Measurements from ENCODE around the gene ZNF32.
"Not testable (repeated sequence)": the region's sequence is repeated elsewhere in the genome, so short reads cannot be mapped to it uniquely, and the experiment has no call there.

The ZNF32 gene

GRCh38 chr10:43635816-43636215 is 12.9 kb downstream of the ZNF32 start:
- not testable (repeated sequence) for DNase-seq (ENCODE audit: low spot score)

- DNase-seq (ENCODE audit: low spot score), result no peak
Observed at GRCh38 chr10:43628956-43629355, 19.7 kb downstream of the ZNF32 start.

DNA sequence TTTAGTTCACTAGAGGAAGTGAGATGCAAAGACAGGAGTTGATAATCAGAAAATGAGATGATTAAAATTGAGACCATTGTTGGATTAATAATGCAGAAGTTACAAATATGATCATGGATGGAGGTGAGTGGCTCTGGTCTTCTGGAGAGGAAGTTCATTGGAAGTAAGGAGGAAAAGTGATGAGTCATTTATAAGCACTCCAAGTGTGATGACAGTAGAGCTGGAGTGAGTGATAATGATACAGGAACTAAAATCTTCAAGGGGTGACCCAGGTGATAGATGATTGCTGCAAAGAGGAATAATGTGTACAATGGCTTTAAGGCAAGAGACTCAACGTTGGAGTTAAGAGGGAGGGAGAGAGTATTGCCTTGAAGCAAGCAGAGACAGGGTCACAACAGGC is 20.7 kb downstream of the ZNF32 start:
- no peak for DNase-seq (ENCODE audit: low spot score)

- DNase-seq (ENCODE audit: low spot score), result no peak
Observed at GRCh38 chr10:43623351-43623750, 25.3 kb downstream of the ZNF32 start.

DNA sequence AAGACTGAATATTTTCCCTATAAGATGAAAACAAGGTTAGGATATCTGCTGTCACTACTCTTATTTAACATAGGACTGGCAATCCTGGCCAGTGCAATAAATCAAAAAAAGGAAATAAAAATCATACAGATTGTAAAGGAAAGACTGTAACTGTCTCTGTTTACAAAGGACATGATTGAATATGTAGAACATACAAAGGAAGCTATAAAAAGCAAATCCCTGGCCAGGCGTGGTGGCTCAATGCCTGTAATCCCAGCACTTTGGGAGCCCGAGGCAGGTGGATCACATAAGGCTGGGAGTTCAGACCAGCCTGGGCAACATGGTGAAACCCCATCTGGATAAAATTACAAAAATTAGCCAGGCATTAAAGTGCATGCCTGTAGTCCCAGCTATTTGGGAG is 26.6 kb downstream of the ZNF32 start:
- no peak for DNase-seq (ENCODE audit: low spot score)

DNA sequence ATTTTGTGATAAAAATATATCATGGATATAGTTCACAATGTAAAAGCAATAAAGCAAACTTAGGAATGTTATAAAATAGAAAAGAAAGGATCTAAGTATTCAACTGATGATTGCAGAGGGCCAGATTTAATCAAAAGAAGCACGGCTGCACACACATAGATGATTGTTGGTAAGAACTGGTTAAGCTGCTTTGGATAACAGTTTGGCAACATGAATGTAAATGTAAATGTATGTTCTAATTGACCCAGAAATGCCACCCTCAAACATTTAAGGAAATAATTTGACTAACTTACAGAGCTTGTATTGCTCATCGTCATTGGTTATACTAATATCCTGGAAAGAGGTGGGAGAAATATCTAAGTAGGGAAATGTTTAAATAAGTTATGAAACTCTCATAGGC is 29.3 kb downstream of the ZNF32 start:
- DNase-seq (ENCODE audit: low spot score), result no peak

DNA sequence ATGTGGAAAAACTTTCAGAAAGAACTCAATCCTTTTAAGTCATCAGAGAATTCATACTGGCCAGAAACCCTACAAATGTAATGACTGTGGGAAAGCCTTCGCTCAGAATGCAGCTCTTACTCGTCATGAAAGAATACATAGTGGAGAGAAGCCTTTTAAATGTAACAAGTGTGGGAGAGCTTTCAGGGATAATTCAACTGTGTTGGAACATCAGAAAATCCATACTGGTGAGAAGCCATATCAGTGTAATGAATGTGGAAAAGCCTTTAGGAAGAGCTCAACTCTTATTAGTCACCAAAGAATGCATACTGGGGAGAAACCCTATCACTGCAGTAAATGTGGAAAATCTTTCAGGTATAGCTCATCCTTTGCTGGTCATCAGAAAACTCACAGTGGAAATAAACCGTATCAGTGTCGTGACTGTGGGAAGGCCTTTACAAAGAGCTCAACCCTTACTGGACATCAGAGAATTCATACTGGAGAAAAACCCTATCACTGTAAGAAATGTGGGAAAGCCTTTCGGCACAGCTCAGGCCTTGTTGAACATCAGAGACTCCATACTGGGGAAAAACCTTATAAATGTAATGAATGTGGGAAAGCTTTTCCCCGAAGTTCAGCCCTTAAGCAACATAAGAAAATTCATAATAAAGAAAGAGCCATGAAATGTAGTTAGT is 31.8 kb downstream of the ZNF32 start:
- no peak for DNase-seq (ENCODE audit: low spot score)

- DNase-seq (ENCODE audit: low spot score), result no peak
Observed at GRCh38 chr10:43610636-43611035, 38.0 kb downstream of the ZNF32 start.

DNA sequence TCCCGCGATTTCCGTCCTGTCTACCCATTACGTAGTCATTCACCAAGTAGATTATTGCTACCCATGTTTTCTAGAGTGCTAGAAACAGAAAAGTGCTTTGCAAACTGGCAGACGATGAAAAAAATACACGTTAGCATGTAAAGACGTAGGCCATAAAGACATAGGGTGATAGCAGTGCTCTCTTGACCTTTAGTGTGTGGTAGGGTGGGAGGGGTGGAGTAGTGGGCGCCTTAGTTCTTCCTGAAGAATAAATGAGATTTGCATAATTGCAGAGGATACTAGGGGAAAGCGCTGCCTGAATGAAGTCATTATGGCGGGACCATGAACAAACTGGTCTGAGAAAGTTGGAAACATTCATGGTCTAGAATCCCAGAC is 41.5 kb downstream of the ZNF32 start:
- DNase-seq (ENCODE audit: low spot score), result no peak

DNA sequence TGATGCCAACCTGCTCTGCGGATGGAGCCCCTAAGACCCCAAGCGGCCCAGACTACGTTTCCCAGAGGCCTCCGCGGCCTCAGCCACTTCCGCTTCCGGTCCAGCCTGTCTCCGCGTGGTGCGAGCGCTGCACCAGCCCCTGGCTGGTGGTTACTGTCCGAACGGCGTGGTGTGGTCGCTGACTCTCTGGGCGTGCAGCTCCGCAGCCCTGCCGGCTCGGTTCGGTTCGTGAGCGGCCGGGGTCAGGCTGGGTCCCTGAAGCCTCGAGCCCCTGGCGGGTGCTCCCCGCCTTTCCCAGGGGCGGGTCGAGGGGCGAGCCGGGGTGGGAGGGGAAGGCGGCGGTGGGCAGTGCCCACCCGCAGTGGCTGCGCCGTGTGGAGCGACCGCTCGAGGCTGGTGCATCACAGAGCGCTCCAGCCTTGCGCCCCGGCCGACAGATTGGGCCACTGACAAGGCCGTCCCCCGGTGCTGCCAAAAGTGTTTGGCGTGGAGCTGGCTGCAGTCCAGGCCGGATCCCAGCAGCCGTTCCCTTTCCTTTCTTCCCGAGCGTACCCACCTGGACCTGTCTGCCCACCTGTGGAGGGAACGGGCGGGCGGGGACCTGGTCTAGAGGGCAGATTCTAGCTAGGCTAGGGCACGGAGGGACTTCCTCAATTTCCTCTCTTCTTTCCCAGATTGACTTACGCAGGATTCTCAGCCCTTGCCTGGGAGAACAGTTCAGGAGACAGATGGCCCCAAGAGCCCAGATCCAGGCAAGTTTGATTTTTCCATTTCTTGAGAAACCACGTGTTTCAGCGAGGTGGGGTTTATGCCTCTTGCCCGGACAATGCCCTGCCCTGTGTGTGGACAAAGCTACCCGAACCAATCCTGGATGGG is 42.1 kb downstream of the ZNF32 start, which contains the start of gene ZNF485:
Gene ZNF485, plus strand, starts transcription at position 116 of the 876 bp plus-strand sequence. Its CDS starts 613 bp downstream, at position 729.
- peak; percentile 85 for DNase-seq (ENCODE audit: low spot score)

DNA sequence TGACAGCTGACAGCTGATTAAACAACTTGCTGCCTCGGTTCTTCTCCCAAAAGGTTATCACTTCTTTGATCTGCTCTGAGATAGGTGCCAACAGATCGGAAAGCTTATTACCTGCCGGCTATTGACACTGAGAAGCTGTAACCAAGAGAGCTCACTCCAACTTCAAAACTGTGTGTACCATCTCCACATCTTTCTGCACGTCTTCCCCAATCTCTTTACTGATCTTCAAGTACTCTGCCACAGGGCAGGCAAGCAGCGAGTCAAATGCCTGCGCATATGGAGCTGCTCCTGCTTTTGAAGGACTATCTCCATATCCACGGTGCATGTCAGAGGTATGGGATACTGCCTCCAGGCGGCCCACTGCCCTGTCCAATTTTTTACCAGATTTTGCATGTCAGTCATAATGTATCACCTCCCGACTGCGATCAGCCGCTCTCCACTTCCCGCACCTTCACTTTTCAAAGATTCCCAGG is 42.8 kb downstream of the ZNF32 start:
- peak; percentile 12 for DNase-seq (ENCODE audit: low spot score)

- DNase-seq (ENCODE audit: low spot score), result not testable (repeated sequence)
Observed at GRCh38 chr10:43601576-43601975, 47.1 kb downstream of the ZNF32 start.

DNA sequence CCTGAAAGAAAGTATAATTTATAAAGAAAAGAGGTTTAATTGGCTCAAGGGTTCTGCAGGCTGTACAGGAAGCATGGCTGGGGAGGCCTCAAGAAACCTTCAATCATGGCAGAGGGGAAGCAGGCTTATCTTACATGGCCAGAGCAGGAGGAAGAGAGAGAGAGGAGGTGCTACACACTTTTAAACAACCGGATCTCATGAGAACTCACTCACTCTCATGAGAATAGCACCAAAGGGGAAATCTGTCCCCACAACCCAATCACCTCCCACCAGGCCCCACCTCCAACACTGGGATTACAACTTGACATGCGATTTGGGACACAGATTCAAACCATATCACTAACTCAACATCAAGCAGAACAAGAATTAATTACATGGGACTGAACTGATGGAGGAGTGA is 49.3 kb downstream of the ZNF32 start:
- no peak for DNase-seq (ENCODE audit: low spot score)

DNA sequence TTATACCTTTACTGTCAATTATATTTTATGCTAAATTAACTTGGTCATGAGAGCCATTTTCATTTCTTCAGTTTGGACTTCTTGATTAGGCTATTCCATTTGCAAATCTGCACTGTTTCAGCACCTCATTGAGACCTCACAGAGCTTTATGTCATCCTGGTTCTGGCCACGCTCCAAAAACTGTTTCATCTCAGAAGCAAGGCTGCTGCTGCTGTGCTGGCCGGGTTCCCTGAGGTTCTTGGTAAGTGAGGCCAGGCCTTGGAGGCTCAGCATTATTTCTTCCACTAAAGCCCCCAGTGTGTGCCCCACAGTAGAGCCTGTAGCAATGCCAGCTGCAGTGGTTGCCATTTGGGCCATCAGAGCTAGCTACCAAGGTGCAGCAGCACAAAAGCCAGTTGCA is 50.2 kb downstream of the ZNF32 start:
- no peak for DNase-seq (ENCODE audit: low spot score)

DNA sequence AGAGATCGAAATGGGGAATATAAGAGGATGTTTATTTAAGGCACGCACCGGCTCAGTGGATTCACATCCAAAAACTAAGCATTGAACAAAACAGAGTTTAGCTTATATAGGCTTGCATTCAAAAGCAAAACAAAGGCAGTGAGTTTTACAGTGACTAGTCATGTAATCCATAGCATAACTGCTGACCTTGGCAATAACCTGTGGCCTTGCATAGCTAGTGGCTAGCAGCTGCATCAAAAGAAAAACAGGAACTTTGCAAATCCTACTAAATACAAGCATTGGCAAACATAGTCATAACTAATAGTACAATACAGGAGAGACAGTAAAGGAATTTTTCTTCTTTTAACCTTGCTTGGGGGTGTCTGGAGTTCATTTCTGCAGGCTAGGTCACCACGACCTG is 52.1 kb downstream of the ZNF32 start:
- DNase-seq (ENCODE audit: low spot score), result no peak

DNA sequence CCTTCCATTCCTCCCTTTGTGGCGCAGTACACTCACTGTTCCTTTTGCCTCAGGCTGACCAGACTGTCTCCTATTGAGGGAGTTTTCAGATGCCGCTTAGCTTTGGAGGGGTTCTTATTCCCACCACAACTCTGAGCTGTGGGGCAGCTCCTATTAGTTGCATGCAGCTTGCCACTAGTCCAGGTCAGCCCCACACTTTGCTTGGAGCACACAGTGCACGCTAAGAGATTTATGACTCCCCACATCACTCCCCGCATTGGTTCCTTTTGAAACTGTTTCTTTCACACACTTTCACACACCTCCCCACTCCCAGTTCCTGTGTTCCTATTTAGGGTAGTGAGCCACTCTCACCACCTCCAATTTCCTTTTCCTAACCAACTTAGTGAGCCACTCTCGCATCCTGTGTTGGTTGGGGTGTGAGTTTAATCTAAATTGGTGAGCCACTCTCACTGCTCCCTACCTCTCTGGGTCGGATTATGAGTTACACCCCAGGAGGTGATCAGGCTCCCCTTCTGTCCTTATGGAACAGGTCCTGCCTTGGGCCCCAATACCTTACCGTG is 52.9 kb downstream of the ZNF32 start:
- no peak for DNase-seq (ENCODE audit: low spot score)

DNA sequence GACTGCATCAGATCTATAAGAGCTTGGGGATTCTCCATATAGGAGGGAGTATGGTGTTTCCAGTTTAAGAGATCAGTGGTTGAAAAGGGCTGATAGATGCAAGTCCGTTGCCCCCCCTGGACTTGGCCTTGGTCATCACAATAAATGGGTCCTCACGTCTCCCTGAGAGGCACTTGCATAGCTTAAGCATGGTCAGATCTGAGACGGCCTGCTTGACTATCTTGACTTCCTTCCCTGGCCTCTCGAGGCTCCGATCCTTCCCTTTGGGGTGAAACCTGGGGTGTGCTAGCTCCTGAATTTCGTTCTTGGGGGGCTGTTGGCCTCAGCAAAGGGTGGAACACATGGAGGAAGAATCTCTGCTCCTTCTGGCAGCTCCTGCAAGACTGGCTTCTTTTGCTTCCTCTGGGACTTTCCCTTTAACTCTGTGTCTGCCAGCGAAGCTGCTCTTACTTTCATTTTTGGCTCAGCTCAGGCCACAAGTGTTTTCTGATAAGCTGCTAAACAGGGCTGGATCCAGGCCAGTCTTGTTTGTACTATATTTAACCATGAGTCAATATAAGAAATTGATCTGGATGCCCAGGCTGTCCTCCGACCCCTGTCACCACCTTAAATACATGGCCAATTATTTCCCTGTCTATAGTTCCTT is 53.6 kb downstream of the ZNF32 start:
- no peak for DNase-seq (ENCODE audit: low spot score)
